NCI-H1417 treated with DMSO at 0.1 percent for 48 hours (cell line): ENCODE results near the gene DNAJC8.

Experiments
- DNase-seq: peaks from one replicate; lab custom pipeline; 2025; lab: John Stamatoyannopoulos, UW

Gene DNAJC8

DNA sequence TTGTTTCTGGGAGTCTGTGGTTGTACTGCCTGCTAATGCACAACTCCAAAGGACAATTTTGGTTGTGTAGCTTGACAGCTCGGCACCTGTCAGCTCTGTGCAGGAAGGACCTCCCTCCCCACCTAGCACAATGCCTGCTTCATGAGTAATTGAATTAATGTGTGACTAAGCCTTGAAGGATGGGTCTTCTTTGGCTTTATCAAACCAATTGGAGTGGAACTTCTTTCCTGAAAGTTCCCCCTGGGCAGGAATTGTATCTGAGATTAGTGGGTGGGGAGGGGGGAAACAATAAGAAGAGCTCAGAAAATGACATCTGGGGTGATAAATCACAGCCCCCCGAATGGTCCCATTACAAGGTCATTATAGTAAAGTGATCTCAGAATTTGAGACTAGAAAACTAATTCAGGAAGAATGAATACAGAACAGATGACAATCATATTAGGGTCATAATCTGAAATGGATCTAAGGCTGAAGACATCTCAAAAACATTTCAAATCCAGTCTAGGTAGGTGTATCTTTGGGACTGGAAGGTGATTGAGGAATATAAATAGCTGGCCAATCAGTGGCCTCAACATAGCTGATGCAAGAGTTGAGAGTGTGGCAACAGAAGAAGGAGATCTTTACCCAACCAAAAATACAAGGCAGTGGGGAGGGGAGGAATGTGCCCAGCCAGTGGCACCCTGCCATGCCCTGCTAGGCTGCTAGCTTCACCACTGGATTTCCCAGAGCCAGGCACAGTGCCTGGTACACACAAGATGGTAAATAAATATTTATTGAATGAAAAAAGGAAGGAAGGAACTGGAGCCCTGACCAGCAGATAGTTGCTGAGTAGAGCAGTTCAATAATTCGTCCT, 16.4 kb upstream of the DNAJC8 start:
- DNase-seq, result no peak

DNA sequence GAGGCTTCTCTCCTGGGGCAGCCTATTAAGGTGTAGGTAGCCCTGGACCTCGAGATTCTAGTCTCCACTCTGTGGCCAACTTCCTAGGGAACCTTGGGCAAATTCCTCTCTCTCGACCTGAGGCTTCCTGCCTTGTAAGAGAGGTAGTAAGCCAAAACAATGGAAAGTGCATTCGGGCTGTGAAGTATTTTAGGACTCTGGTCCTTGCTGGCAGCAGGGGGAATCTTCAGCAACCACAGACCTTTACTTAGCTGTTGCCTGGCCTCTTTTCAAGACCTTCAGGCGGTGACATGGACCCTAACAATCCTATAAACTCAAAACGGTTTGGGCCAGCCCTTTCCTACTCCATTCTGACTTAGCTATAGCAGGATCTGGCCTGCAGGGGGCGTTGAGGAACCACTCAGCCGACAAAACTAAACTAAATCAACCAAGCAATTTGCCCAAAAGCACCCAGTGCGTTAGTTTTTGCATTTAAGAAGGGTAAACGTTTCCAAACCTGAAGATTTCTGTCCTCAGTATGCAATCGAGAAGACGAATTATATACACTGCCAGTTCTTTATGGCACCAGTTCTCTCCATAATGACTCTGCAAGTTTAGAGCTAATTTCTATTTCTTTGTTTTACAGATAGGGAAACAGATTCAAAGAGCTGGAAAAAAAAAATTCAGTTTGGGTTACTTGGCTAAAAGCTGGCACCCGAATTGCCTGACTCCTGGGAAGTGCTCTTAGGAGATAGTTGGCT, 15.6 kb upstream of the DNAJC8 start:
- DNase-seq, result no peak

DNA sequence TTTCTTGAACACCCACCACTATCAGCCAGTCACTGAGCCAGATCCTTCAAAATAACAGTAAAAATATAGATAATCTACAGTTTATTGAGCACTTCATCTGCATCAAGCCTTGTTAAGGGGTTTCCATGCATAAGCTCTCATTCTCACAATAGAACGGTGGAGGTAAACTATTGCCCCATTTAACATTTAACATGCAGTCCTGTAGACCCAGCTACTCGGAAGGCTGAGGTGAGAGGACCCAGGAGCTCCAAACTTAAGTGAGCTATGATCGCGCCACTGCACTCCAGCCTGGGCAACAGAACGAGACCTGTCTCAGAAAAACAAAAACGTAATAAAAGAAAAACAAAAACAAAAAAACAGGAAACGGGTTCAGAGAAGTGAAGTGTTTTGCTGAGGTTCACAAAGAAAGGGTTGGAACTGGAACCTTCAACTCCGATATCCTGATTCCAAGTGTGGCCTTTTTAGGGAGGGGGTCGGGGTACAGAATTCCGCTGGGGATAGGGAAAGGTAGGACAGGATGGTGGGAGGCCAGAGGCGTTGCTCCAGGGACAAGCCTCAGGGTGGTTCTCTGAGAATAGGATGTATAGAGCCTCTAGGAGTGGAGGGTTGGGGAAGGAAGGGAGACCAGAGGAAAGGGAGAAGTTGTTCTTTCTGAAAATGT, 14.9 kb upstream of the DNAJC8 start:
- no peak for DNase-seq

DNA sequence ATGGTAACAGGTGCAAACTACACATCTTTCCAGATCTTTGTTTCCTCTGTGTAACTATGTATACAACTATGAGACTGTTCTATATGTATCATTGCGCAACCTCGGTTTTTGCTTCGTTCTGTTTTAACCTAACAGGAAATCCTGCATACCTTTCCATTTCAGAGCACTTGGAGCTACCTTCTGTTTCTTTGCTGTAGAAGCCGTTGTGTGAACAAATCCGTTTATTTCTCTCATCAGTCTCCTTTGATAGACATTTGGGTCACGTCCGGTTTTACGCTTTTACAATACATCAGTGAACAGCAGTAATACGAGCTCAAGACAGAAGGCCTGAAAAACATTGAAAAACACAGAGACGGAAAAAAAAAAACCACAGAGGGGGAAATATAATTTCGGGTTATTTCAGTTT, 13.6 kb upstream of the DNAJC8 start:
- no peak for DNase-seq

DNA sequence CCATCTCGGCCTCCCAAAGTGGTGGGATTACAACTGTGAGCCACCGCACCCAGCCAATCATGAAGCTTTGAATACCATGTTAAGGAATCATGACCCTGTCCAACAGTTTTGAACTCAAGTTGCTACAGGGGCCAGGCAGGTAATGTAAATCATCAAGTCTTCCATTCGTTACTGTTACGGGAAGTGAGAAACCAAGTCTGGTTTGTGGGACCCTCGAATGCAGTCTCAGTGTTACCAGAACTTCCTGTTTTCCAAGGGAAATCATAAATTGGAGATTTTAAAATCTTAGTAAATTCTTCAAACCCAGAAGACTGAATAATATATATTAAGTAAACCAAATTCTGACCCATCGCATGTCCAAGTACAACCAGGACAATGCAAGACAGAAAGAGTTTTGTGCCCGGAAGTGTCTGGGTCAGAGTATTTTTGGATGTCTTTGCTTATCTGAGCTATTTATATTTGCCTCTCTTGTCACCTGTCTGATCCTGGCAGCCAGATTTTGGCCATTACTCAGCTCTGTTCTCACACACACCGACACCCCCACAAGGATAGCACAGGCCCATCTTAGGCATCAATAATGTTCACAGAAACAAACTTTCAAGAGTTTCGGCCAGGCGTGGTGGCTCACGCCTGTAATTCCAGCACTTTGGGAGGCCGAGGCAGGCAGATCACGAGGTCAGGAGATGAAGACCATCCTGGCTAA, 11.9 kb upstream of the DNAJC8 start:
- DNase-seq, result no peak

DNA sequence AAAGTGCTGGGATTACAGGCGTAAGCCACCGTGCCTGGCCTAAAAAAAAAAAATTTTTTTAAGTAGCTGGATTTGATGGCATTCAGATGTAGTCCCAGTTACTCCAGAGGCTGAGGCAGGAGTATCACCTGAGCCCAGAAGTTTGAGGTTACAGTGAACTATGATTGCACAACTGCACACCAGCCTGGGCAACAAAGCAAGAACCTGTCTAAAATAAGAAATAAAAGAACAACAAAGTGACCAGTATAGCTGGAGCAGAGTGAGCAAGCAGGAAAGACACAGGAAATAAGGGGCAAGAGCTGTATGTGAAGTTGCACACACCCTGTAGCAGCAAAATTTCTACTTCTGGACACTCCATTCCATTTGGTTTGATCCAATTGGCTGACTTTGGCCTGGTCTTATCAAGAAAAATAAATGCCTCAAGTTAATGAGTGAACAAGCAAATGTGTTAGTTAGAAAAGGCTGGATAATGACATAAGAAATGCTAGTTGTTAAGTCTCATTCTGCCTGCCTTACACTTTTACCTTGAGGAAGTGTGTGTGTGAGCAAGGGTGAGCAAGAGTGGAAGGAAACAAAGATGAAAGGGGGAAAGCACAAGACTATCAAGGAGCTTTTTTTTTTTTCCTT, 11.0 kb upstream of the DNAJC8 start:
- DNase-seq, result no peak

DNA sequence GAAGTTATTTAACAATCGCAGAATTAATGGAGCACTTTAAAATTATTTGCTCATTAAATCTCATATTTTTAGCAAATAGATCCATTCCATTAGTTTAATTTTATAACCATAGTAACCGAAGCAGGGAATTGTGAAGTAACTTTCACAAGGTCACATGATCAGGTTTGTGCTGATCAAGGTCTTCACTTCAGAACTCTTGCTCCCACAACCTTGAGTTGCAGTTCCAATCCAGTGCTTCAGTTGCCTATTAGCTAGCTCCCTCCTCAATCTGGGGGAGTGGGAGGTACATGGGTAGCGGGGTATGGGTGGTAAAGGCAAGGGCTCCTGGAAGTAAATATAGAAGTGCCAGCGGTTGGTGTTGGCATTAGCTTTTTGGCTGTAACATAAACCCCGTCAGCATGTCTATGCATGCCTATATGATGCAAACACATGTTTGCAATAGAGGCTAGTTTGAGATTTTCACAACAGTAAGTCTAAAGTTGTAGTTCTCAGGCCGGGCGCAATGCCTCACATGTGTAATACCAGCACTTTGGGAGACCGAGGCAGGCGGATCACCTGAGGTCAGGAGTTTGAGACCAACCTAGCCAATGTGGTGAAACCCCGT, 8.9 kb upstream of the DNAJC8 start:
- no peak for DNase-seq

DNA sequence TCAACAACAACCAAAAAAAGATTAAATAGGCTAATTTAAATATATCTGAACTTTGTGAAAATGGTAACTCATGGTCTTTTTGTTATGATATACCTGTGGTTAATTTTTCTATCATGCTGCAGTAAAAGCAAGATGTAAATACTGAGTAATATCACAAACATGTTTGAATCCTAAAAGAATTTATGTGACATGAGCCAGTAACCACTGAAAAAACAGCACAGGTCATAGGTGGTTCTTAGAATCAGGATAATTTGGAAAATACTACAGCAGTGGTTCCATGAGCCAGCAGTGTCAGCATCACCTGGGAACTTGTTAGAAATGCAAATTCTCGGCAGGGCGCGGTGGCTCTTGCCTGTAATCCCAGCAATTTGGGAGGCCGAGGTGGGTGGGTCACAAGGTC, 7.2 kb upstream of the DNAJC8 start:
- DNase-seq, result no peak

DNA sequence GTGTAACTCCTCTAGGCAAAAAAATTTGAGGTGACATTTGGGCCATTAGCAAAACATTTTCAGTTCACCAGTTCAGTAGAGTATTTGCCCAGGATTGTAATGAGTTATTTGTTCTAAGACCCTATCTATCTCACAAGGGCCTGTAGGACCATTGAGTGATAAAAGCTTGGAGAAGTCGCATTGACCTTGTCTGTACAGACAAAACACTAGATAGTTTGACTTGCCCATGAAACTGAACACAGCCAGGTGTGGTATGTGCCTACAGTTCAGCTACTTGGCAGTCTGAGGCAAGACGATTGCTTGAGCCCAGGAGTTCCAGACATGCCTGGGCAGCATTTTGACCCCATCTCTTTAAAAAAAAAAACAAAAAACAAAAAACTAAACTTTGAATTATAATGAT, 6.2 kb upstream of the DNAJC8 start:
- DNase-seq, result no peak

DNA sequence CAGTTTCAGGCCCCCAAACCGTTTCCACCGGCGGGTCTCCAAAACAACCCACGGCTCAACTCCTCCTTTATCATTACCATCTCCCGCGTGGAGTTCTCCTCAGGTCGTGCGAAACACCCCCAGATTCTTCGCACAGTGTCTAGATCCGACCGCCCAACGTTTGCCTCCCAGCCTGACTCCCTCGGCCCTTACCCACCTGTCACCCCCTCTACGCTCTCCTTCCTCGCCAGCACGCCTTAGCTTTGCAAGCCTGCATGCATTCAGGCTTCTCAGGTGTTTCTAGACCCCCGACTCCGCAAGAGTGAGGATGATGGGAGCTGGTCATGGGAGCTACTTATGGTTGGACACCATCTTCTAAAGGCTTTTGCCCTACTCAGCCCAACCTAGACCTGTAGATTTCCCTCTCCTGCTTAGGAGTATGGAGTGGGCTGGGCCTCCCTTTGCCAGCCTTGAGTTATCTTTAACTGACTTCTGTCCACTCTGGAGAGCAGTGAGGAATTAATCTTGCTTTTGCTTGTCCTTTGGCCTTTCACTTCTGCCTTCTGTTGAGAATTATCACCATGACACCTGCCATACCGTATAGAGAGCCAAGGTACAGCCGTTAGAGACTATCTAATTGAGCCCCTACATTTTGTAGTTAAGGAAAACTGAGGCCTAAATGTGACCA, 4.0 kb upstream of the DNAJC8 start:
- no peak for DNase-seq

DNA sequence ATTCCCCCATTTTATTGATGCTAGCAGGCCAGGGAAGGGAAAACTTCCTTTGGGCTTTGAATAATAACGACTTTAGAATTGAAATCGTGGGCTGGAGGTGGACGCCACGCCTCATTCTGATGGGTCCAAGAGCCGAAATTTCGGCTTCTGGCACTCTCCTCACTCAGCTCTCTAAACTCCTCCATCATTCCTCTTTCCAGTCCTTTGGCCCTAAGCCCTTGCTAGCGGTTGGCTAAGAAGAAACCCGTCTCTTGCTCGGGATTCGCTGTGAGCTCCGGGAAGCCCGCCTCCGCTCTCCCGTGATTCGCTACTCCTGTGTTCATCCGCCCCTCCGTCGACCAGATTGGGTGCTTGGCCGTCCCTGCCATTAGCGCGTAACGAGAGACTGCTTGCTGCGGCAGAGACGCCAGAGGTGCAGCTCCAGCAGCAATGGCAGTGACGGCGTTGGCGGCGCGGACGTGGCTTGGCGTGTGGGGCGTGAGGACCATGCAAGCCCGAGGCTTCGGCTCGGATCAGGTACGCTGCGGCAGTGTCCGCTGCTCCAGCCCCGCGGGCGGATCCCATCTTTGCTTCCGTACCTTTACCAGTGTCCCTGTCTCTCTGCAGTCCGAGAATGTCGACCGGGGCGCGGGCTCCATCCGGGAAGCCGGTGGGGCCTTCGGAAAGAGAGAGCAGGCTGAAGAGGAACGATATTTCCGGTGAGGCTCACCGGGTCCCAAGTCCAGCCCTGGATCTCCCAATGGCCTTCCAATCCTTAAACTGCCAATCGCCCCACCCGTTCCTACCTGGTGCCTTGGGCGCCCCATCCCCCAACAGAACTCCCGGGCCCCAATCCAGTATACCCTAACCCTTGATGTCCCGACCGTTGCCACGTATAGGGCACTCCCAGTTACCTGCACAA, 3.2 kb upstream of the DNAJC8 start, which contains the start of gene ATP5IF1:
Gene ATP5IF1, plus strand, starts transcription at position 370 of the 901 bp plus-strand sequence. Its CDS starts 60 bp downstream, at position 430.
- peak; percentile 86 for DNase-seq

DNA sequence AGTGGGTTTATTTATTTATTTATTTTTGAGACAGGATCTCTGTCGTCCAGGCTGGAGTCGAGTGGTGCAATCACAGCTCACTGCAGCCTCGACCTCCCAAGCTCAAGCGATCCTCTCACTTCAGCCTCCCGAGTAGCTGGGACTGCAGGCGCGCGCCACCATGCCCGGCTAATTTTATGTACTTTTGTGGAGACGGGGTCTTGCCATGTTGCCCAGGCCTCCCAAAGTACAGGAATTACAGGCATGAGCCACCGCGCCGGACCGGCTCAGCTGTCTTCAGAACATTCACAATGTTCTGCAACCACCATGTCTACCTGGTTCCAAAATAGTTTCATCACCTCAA, 406 bp upstream of the DNAJC8 start:
- DNase-seq, result no peak

DNA sequence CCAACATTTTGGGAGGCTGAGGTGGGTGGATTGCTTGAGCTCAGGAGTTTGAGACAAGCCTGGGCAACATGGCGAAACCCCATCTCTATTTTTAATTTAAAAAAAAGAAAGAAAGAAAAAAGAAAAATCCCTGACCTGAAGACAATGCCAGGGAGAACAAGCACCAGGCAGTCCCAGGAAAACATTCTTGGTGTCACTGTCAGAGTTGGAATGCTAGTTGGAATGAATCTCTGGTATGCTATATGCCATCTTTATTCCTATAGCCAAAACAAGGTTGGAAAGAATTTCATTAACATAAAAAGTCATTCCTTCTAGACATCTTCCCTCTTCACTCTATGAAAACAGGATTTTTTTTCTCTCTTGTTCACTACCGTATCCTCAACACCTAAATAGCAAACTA, 2.8 kb downstream of the DNAJC8 start:
- no peak for DNase-seq

DNA sequence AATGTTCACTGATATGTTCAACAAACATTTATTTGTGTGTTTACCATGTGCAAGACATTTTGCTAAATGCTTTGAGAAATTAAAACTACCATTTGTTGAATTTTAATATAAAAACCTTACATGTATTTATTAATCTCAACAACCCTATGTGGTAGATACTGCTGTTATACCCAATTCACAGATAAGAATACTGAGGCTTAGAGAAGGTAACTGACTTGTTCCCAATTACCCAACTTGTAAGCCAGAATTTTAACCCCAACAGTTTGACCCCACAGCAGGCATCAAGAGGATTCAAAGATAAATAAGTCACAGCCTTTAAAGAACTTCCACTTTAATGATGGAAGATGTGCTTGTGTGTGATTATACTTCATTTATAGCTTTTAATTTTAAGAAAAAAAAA, 3.7 kb downstream of the DNAJC8 start:
- no peak for DNase-seq

DNA sequence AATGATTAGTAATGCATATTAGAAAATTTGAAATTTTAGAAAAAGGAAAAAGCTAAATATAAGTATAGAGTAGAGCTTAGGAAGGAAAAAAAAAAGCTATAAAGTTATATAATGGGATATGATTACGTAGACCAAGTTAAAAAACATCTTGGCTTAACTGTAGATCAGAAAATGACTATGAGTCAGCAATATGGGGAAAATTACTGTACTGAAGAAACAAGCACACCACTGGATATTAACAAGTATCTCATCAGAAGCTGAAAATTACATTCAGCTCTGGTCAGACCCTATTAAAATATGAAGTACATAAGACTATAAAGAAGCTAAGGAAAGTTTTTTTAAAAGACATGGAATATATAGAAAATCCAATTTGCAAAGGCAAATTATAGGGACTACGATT, 19.5 kb downstream of the DNAJC8 start:
- DNase-seq, result no peak

DNA sequence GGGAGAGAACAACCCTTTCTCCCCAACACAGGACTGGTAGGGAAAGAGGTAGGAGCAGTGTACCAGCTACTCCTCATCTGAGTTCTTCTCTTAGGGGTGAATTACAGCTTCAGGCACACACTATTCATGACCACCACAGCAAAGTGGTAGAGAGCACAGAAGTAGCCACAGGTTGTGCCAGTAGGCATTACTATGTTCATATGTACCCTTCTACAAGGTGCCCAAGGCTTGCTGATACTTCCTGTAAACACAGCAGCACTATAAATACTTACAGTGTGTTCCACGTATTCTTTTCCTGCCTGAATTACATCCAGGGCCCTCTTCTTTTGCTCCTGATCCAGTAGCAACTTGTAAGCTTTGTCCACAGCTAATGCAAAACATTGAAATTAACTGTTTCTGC, 23.1 kb downstream of the DNAJC8 start:
- no peak for DNase-seq

DNA sequence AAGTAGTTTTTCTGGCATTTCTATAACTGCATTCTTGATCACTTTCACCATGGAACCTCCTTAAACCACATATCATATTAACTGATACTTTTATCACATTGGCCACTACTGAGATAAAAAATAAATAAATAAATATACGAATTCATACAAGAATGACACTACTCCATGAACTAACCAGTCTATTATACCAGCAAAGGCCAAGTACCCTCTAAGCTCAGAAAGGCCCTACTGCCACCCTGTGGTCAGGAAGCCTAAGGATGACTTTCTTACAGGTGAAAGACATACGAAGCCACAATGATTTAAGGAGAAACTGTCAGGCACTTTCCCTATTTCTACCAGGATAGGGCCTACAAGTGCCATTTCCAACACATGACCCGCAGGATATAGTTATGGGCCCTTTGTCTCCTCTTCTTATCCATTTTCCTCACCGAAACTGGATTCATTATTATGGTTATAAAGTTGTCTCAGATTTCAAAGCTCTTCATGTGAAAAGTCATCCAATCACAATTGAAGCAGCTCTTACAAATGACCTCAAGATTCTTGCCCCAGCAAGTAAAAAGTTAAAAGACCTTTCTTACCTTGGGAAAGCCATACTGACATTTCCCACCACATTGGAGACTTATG, 23.9 kb downstream of the DNAJC8 start:
- peak; percentile 4 for DNase-seq

DNA sequence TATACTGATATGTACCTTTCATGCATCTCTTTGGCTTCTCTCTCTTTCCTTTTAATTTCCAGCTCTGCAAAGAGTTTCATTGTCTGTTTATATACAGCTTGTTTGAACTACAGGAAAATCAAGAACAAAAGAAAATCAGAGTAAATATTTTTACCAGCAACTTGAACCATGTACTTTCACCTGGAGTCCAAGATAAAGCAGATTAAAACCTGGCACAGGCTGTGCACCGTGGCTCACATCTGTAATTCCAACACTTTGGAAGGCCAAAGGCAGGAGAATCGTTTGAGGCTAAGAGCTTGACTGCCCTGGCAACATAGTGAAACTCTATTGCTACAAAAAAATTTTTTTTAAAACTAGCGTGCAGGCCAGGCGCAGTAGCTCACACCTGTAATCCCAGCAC, 27.6 kb downstream of the DNAJC8 start:
- no peak for DNase-seq

DNA sequence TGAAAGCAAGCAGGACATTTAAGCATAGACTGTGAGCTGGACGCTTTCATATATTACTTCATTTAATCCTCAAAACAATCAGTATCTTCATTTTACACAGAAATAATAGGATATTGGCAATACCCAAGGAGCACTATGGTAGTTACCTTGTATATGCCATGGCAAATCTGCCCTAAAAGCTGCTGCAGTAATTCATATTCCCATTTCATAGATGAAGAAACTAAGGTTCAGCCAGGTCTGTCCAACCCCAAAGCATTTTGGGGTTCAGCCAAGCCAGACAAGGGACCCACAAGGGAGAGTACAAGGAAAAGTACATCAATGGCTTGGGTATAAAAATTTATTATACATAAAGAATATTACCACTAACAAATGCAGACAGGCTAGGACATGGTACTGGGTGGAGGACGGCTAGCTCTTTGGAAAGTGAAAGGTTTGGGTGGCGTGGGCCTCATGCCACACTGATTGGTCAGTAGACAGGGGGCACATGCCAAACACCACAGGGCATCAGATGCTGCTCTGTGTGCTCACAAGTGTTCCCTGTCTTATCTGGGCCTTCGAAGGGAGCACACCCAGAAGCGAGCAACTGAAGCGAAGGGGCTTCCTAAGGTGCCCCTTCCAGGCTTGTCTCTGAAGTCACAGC, 32.5 kb downstream of the DNAJC8 start:
- DNase-seq, result no peak
